ENCODE data around the gene TOMM40L.

DNA sequence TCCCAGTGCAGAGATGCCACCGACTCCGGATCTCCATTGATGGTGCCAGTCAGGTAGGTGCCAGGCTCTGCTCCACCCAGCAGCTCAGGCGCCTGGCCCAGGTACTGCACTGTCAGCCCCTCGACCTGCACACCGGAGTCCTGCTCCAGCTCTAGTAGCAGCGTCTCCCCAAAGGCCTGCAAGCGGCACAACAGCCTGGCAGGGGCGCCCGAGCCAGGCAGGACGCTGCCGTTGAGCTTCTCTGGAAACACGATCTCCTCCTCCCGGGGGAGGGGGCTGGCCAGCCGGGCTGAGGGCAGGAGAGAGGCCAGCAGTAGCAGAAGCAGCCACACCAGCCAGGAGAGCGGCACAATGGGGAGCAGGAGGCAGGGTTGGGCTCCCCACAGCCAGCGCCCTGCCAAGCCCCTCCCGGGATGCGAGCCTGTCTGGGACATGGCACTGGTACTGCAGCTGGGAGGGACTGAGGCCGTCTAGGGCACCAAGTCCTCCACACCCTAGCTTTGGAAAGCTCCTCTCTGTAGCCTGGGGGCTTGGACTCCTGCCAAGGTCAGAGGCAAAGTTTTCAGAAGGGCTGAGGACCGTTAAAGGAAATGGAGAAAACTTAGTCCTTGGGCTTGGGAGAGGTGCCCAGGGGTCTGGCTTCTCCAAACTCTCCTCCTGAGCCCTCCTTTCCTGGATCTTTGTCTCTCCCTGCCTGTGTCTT is 27.5 kb upstream of the TOMM40L start:
- TF ChIP-seq, protein P1, sequence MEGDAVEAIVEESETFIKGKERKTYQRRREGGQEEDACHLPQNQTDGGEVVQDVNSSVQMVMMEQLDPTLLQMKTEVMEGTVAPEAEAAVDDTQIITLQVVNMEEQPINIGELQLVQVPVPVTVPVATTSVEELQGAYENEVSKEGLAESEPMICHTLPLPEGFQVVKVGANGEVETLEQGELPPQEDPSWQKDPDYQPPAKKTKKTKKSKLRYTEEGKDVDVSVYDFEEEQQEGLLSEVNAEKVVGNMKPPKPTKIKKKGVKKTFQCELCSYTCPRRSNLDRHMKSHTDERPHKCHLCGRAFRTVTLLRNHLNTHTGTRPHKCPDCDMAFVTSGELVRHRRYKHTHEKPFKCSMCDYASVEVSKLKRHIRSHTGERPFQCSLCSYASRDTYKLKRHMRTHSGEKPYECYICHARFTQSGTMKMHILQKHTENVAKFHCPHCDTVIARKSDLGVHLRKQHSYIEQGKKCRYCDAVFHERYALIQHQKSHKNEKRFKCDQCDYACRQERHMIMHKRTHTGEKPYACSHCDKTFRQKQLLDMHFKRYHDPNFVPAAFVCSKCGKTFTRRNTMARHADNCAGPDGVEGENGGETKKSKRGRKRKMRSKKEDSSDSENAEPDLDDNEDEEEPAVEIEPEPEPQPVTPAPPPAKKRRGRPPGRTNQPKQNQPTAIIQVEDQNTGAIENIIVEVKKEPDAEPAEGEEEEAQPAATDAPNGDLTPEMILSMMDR (optimal IDR thresholded peaks at IDR 0.05 in 1 of 3, IDR thresholded peaks at IDR 0.05 in 1 of 3, conservative IDR thresholded peaks at IDR 0.05 in 1 of 3; ENCODE audit: extremely low read depth in 1 of 3, insufficient read depth in 2 of 3, low read length in 3 of 3), result peak in 2 of 3 experiments; percentile 6 to 12
- TF ChIP-seq EZH2 (IDR thresholded peaks at IDR 0.05; ENCODE audit: low read length), result no peak
